ENCODE data around the gene TECPR1.
A peak's percentile ranks its signal among the peaks of the same experiment; 100 is the strongest.
"Not testable (repeated sequence)": the region's sequence is repeated elsewhere in the genome, so short reads cannot be mapped to it uniquely, and the experiment has no call there.

The TECPR1 gene

GRCh38 chr7:98221611-98222532 is 30.2 kb downstream of the TECPR1 start:
- Histone ChIP-seq H3K36me3 (ENCODE audit: control insufficient read depth, low read length) (no peaks in the 10 kb centered on the region), H3K27ac (ENCODE audit: low read depth, low read length) (no peak overlapping the region), H3K4me1 (ENCODE audit: control insufficient read depth, low read length) (peaks cover 32% of the 10 kb centered on the region), H3K79me2 (ENCODE audit: control insufficient read depth, low read length) (no peaks in the 10 kb centered on the region), H3K4me2 (ENCODE audit: low read length) (no peak overlapping the region), H3K27me3 (ENCODE audit: control insufficient read depth, low read length) (peaks cover 19% of the 10 kb centered on the region), H3F3A (ENCODE audit: control insufficient read depth, insufficient read depth) (peaks cover 8% of the 10 kb centered on the region), H3K4me3 (ENCODE audit: low read length) (no peak overlapping the region), H4K20me1 (ENCODE audit: control insufficient read depth, insufficient read depth, low read depth, low read length) (peaks cover 22% of the 10 kb centered on the region), H3K9me3 (ENCODE audit: control insufficient read depth, insufficient read depth, low read length) (no peaks in the 10 kb centered on the region), H3K9me2 (replicated peaks; ENCODE audit: control insufficient read depth, low read length) (no peaks in the 10 kb centered on the region)
- TF ChIP-seq, protein P1, sequence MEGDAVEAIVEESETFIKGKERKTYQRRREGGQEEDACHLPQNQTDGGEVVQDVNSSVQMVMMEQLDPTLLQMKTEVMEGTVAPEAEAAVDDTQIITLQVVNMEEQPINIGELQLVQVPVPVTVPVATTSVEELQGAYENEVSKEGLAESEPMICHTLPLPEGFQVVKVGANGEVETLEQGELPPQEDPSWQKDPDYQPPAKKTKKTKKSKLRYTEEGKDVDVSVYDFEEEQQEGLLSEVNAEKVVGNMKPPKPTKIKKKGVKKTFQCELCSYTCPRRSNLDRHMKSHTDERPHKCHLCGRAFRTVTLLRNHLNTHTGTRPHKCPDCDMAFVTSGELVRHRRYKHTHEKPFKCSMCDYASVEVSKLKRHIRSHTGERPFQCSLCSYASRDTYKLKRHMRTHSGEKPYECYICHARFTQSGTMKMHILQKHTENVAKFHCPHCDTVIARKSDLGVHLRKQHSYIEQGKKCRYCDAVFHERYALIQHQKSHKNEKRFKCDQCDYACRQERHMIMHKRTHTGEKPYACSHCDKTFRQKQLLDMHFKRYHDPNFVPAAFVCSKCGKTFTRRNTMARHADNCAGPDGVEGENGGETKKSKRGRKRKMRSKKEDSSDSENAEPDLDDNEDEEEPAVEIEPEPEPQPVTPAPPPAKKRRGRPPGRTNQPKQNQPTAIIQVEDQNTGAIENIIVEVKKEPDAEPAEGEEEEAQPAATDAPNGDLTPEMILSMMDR (IDR thresholded peaks at IDR 0.05; ENCODE audit: low read depth, low read length, poor library complexity, severe bottlenecking) = no peak
- TF ChIP-seq EZH2phosphoT487 (IDR thresholded peaks at IDR 0.05; ENCODE audit: borderline replicate concordance, low read length) = no peak

- peak overlapping the region; percentile 23; the same call in 1 of the 2 replicates for H3K4me3 ChIP-seq (ENCODE audit: low read length)
- H3K27ac ChIP-seq (ENCODE audit: low read depth, low read length); H3K79me2 ChIP-seq (ENCODE audit: control insufficient read depth, low read length); H3K9me2 ChIP-seq (replicated peaks; ENCODE audit: control insufficient read depth, low read length); H3K9me3 ChIP-seq (ENCODE audit: control insufficient read depth, insufficient read depth, low read length); H3K36me3 ChIP-seq (ENCODE audit: control insufficient read depth, low read length): not testable (repeated sequence)
- peaks cover 13% of the 10 kb centered on the region for H3F3A ChIP-seq (ENCODE audit: control insufficient read depth, insufficient read depth)
- peaks cover 32% of the 10 kb centered on the region for H3K4me1 ChIP-seq (ENCODE audit: control insufficient read depth, low read length)
- H4K20me1 ChIP-seq (ENCODE audit: control insufficient read depth, insufficient read depth, low read depth, low read length) = peaks cover 30% of the 10 kb centered on the region
- H3K4me2 ChIP-seq (ENCODE audit: low read length) = peak overlapping the region; percentile 37
- peaks cover 22% of the 10 kb centered on the region for H3K27me3 ChIP-seq (ENCODE audit: control insufficient read depth, low read length)
These were observed 32.6 kb downstream of the TECPR1 start for GRCh38 chr7:98219382-98219781.

- Histone ChIP-seq H3K27ac (ENCODE audit: low read depth, low read length) (no peak overlapping the region), H3K79me2 (ENCODE audit: control insufficient read depth, low read length) (no peaks in the 10 kb centered on the region), H3F3A (ENCODE audit: control insufficient read depth, insufficient read depth) (peaks cover 13% of the 10 kb centered on the region), H3K4me3 (ENCODE audit: low read length) (no peak overlapping the region), H4K20me1 (ENCODE audit: control insufficient read depth, insufficient read depth, low read depth, low read length) (peaks cover 32% of the 10 kb centered on the region), H3K27me3 (ENCODE audit: control insufficient read depth, low read length) (peaks cover 29% of the 10 kb centered on the region), H3K4me1 (ENCODE audit: control insufficient read depth, low read length) (peaks cover 32% of the 10 kb centered on the region), H3K9me2 (replicated peaks; ENCODE audit: control insufficient read depth, low read length) (no peaks in the 10 kb centered on the region), H3K9me3 (ENCODE audit: control insufficient read depth, insufficient read depth, low read length) (no peaks in the 10 kb centered on the region), H3K36me3 (ENCODE audit: control insufficient read depth, low read length) (no peaks in the 10 kb centered on the region), H3K4me2 (ENCODE audit: low read length) (no peak overlapping the region)
- TF ChIP-seq EZH2phosphoT487 (IDR thresholded peaks at IDR 0.05; ENCODE audit: borderline replicate concordance, low read length) = no peak
- TF ChIP-seq, protein P1 (IDR thresholded peaks at IDR 0.05; ENCODE audit: low read depth, low read length, poor library complexity, severe bottlenecking) = no peak
These were observed 34.1 kb downstream of the TECPR1 start for GRCh38 chr7:98217623-98218582.
